Prostate gland (tissue), 2 donors: ENCODE results near the gene EIF3I. TPM values are rescaled to one million over a fixed set of nuclear protein-coding genes. Genes with fewer than 3 reads are reported as not detected.

Source experiments
- DNase-seq: peaks from one replicate; pipeline ENCODE4 v3.0.0-alpha.2; 2019; ENCODE audit warnings: low spot score
- H3K27ac ChIP-seq, 2 donors: fragments of 200-600 bp; sonication (generic); 2 replicates each; pipeline ENCODE4 v1.5.1; 2017 to 2019
- H3K27me3 ChIP-seq: fragments of 200-600 bp; sonication (generic); replicated peaks from 2 replicates; pipeline ENCODE4 v1.5.1; 2019; ENCODE audit not compliant: insufficient read depth
- H3K36me3 ChIP-seq, 2 donors: fragments of 200-600 bp; sonication (generic); 1 replicate in 1 of 2; 2 replicates in 1 of 2; pipeline versions ENCODE4 v1.5.1 to v1.8.1; 2017 to 2019
- H3K4me1 ChIP-seq: fragments of 200-600 bp; sonication (generic); replicated peaks from 2 replicates; pipeline ENCODE4 v1.5.1; 2019
- H3K4me3 ChIP-seq, 2 donors: fragments of 200-600 bp; sonication (generic); 2 replicates each; pipeline ENCODE4 v1.5.1; 2017 to 2019
- H3K9me3 ChIP-seq: fragments of 200-600 bp; sonication (generic); 2 replicates; pipeline ENCODE4 v1.5.1; 2017
- POLR2A ChIP-seq: fragments of 450-650 bp; IDR thresholded peaks from one replicate; pipeline ENCODE4 v1.6.1; 2016; ENCODE audit warnings: antibody characterized with exemption, mild to moderate bottlenecking
- POLR2AphosphoS5 ChIP-seq: sonication (generic); formaldehyde crosslinking; IDR thresholded peaks from one replicate; pipeline ENCODE4 v1.6.1; 2017; ENCODE audit warnings: antibody characterized with exemption
- WGBS: methylation state at CpG from one replicate; pipeline ENCODE4 v1.1.5; 2018; 5-methylcytosine and 5-hydroxymethylcytosine counted together
- intact Hi-C: fragments of 100-400 bp; cut with DNase I; formaldehyde crosslinking; loops from one replicate; pipeline ENCODE4 v1.14.2; 2022
- total RNA-seq, 2 donors: library from RNA; depleted of rRNA; stranded (reverse); fragments of >200 nt; gene quantifications; one replicate each; pipeline ENCODE4 v1.1.0, GENCODE V29; 2016
- TF ChIP-seq, protein P1 (sequence below), 4 experiments: fragments of 200-600 bp in 2 of 4; fragments of 450-650 bp in 2 of 4; sonication (generic) in 2 of 4; IDR thresholded peaks; 1 replicate in 3 of 4; 2 replicates in 1 of 4; pipeline ENCODE4 v1.5.1; 2016 to 2019; ENCODE audit warnings: antibody characterized with exemption in 4 of 4, mild to moderate bottlenecking in 2 of 4, moderate library complexity in 2 of 4

EIF3I gene
- total RNA-seq, 2 donors from 2014 or later = 158 to 181 TPM

DNA sequence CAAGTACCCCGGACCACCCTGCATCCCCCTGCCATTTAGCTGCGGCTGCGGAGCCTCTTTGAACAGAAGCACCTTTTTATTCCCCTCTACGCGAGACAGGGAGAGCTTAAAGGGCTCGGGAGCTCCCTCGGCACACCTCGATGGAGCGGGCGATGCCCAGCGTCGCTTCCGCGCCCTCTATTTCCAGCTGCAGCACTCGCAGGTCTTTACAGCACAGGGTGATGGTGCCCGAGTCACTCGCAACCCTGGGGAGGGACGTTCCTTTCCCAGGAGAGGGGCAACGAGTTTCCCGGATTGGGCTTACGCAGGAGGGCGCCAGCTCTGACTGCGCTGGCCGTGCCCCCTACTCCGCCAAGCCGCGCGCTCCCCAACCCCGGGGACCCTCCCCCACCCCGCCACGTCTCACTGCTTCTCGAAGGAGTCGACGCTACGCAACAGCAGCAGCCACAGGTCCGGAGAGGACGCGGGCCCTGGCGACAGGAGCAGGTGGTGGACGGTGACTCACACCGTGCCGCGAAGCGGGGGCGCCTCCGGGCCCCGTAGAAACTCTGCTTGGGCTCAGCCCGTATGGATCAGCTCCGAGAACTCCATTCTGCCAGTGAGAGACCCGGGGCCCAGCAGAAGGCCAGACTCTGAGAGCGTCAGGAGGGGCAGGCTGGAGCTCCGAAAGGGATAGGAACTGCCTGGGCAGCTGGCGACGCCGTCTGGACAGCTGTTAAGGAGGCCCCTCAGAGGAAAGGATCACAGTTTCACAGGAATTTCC is 19.0 kb downstream of the EIF3I start:
- TF ChIP-seq POLR2A (peak; percentile 39), POLR2AphosphoS5 (no peak)
- TF ChIP-seq, protein P1, sequence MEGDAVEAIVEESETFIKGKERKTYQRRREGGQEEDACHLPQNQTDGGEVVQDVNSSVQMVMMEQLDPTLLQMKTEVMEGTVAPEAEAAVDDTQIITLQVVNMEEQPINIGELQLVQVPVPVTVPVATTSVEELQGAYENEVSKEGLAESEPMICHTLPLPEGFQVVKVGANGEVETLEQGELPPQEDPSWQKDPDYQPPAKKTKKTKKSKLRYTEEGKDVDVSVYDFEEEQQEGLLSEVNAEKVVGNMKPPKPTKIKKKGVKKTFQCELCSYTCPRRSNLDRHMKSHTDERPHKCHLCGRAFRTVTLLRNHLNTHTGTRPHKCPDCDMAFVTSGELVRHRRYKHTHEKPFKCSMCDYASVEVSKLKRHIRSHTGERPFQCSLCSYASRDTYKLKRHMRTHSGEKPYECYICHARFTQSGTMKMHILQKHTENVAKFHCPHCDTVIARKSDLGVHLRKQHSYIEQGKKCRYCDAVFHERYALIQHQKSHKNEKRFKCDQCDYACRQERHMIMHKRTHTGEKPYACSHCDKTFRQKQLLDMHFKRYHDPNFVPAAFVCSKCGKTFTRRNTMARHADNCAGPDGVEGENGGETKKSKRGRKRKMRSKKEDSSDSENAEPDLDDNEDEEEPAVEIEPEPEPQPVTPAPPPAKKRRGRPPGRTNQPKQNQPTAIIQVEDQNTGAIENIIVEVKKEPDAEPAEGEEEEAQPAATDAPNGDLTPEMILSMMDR (IDR thresholded peaks at IDR 0.05) = peak in 1 of 4 experiments; percentile 21
- peak overlapping the region; percentile 36 to 52 for H3K4me3 ChIP-seq
- intact Hi-C loops = loop anchor here (5.0 kb wide), 2 partner anchors 59 to 111 kb away; no protein-coding TSS in a partner anchor
- 2% methylated on average over 38 of the region's 55 CpGs for WGBS
- peak; percentile 41 for DNase-seq
- peak overlapping the region; percentile 76 to 81 for H3K27ac ChIP-seq
- H3K9me3 ChIP-seq = no peaks in the 10 kb centered on the region
- no peaks in the 10 kb centered on the region for H3K27me3 ChIP-seq
- no peaks in the 10 kb centered on the region for H3K36me3 ChIP-seq
- H3K4me1 ChIP-seq = no peaks in the 10 kb centered on the region

DNA sequence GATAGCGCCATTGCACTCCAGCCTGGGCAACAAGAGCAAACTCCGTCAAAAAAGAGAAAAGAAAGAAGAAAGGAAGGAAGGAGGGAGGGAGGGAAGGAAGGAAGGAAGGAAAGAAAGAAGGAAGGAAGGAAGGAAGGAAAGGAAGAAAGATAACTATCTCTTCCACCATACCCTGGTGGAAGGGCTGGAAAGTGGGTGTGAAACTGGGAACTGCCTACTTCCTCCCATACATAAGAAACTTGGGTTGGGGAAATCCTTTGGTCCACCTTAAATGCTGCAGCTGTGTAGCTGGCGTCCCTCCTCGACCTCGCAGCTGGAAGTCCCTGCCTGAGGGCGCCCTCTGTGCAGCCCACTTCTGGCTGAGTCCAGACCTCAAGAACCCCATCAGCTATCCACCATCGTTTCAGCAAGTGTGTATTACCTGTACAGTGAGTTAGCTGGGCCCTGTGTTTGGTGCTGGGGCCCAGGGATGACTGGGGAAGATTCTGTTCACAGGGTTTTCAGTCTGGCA is 20.2 kb downstream of the EIF3I start:
- no peak for DNase-seq
- whole genome bisulfite sequencing = 43% methylated on average over 7 of the region's 7 CpGs
- H3K4me1 ChIP-seq = no peaks in the 10 kb centered on the region
- H3K27ac ChIP-seq = no peak overlapping the region
- no peaks in the 10 kb centered on the region for H3K36me3 ChIP-seq
- intact Hi-C loops = loop anchor here (5.0 kb wide), 2 partner anchors 60 to 110 kb away; no protein-coding TSS in a partner anchor
- no peaks in the 10 kb centered on the region for H3K9me3 ChIP-seq
- no peak for TF ChIP-seq POLR2AphosphoS5
- TF ChIP-seq, protein P1 (IDR thresholded peaks at IDR 0.05) = no peak
- no peak for TF ChIP-seq POLR2A
- no peaks in the 10 kb centered on the region for H3K27me3 ChIP-seq
- H3K4me3 ChIP-seq = no peak overlapping the region

DNA sequence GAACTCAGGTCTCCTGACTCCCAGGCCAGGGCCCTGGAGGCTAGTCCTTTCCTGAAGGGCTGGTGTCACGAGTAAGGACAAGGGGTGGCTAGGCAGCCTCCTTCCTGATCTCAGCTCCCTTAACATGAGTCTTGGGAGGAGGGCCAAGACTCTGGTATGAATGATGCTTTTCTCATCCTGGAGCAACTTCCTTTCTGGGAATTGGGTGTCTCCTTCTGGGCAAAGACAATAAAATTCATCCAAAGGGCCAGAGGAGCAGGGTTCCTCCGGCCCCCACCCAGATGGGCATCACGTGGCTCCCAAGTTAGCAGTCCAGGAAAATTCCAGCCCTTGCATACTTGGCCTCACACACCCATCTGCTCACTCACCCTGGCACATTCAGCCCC is 24.7 kb downstream of the EIF3I start, which contains the start of gene FAM167B:
Gene FAM167B (plus strand): TSS at position 335 of the 386 bp plus-strand sequence. CDS start 200 bp downstream, outside the sequence.
- no peak for DNase-seq
- intact Hi-C loops = no loop called here
- Histone ChIP-seq H3K27me3 (no peaks in the 10 kb centered on the region), H3K27ac (peak within 1 kb of the TSS; percentile 22 to 48), H3K36me3 (no peaks in the 10 kb centered on the region), H3K9me3 (no peaks in the 10 kb centered on the region), H3K4me1 (no peaks in the 10 kb centered on the region), H3K4me3 (no peak within 1 kb of the TSS)
- WGBS = 54% methylated on average over 3 of the region's 3 CpGs
- TF ChIP-seq, protein P1 (IDR thresholded peaks at IDR 0.05) = no peak
- peak; percentile 51 for TF ChIP-seq POLR2AphosphoS5

DNA sequence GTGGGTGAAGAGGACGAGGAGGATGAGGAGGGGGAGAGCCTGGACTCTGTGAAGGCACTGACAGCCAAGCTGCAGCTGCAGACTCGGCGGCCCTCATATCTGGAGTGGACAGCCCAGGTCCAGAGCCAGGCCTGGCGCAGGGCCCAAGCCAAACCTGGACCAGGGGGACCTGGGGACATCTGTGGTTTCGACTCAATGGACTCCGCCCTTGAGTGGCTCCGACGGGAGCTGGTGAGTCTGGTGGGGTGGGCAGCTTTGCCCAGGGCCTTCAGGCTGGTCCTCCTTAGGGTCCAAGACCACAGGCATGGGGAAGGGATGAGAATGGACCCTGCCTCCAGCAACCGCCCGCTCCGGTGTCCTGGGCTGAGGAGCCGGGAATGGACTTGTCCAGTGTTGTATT is 25.2 kb downstream of the EIF3I start:
- intact Hi-C loops = no loop called here
- Histone ChIP-seq H3K4me1 (no peaks in the 10 kb centered on the region), H3K27ac (peak overlapping the region; percentile 22 to 48), H3K27me3 (no peaks in the 10 kb centered on the region), H3K4me3 (no peak overlapping the region), H3K36me3 (no peaks in the 10 kb centered on the region), H3K9me3 (no peaks in the 10 kb centered on the region)
- DNase-seq = no peak
- WGBS = 85% methylated on average over 12 of the region's 12 CpGs
- TF ChIP-seq POLR2AphosphoS5 (no peak), POLR2A (no peak)

DNA sequence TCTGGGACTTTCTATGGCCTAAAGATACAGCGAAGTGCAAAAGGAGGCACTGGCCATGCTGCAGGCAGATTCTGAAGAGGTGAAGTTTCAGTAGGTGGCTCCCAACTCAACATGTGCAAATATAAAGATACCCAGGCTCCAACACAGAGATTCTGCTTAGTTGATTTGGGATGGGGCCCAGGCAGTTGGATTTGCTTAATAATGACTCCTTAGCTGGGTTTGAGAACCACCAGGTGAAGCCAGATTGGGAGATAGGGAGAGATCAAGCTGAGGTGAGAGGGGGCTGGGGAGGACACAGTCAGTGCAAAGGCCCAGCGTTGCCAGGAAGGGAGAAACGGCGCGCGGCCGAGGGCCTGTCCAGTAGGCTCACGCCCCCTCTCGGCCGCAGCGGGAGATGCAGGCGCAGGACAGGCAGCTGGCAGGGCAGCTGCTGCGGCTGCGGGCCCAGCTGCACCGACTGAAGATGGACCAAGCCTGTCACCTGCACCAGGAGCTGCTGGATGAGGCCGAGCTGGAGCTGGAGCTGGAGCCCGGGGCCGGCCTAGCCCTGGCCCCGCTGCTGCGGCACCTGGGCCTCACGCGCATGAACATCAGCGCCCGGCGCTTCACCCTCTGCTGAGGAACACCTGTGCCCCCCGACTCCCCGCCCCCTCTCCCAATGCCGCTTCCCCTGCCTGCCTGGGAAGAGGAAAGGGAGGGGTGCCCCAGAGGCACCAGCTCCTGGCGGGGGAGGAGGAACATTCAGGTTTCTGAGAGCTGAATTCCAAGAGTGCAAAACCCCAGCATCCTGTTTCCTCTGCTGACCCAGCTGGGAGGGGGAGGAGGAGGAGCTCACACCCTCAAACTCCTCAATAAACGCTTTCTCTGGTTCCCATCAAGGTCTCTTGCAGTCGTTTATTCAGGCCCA is 26.0 kb downstream of the EIF3I start:
- Histone ChIP-seq H3K27me3 (no peaks in the 10 kb centered on the region), H3K36me3 (no peaks in the 10 kb centered on the region), H3K9me3 (no peaks in the 10 kb centered on the region), H3K4me1 (no peaks in the 10 kb centered on the region), H3K4me3 (no peak overlapping the region), H3K27ac (peak overlapping the region; percentile 22 to 48)
- intact Hi-C loops = no loop called here
- WGBS = 12% methylated on average over 27 of the region's 31 CpGs
- DNase-seq = peak; percentile 69
- TF ChIP-seq POLR2A (no peak), POLR2AphosphoS5 (no peak)
- TF ChIP-seq, protein P1 (IDR thresholded peaks at IDR 0.05) = peak; percentile 52 to 82 (median 64)
